HG02840 (cell line): ENCODE results near the gene SHMT2.

Experiments used
- ATAC-seq: cut with Tn5 transposase; IDR thresholded peaks from one replicate; pipeline ENCODE4 v1.9.1; 2021; ENCODE audit warnings: mild to moderate bottlenecking, moderate library complexity, moderate number of reproducible peaks; ENCODE audit not compliant: unreplicated experiment, low FRiP score

Gene SHMT2

GRCh38 chr12:57224278-57224972 lies 5.1 kb upstream of the SHMT2 start:
- ATAC-seq: no peak

- no peak for ATAC-seq
Measured at GRCh38 chr12:57224973-57225679, 4.4 kb upstream of the SHMT2 start.

GRCh38 chr12:57225680-57226210 lies 3.8 kb upstream of the SHMT2 start:
- no peak for ATAC-seq

- ATAC-seq: no peak
Measured at GRCh38 chr12:57226588-57227314, 2.8 kb upstream of the SHMT2 start.

- ATAC-seq: no peak
Measured at GRCh38 chr12:57227315-57228115, 2.0 kb upstream of the SHMT2 start.

- ATAC-seq: peak; percentile 16
Measured at GRCh38 chr12:57229046-57229633, 371 bp upstream of the SHMT2 start.

- ATAC-seq: no peak
Measured at GRCh38 chr12:57230381-57231155, 1.1 kb downstream of the SHMT2 start.

GRCh38 chr12:57231276-57232021 lies 1.9 kb downstream of the SHMT2 start:
- no peak for ATAC-seq

GRCh38 chr12:57232156-57232756 lies 2.7 kb downstream of the SHMT2 start:
- ATAC-seq: no peak

GRCh38 chr12:57233357-57234232 lies 4.1 kb downstream of the SHMT2 start:
- no peak for ATAC-seq

- no peak for ATAC-seq
Measured at GRCh38 chr12:57234233-57234570, 4.7 kb downstream of the SHMT2 start.

- no peak for ATAC-seq
Measured at GRCh38 chr12:57234571-57235016, 5.1 kb downstream of the SHMT2 start.

GRCh38 chr12:57235017-57235727 lies 5.7 kb downstream of the SHMT2 start:
- ATAC-seq: no peak

GRCh38 chr12:57235728-57236131 lies 6.2 kb downstream of the SHMT2 start:
- ATAC-seq: no peak

- ATAC-seq: no peak
Measured at GRCh38 chr12:57236201-57236924, 6.9 kb downstream of the SHMT2 start.
